HEK293T (cell line): ENCODE measurements around the gene KAT14.
"Not testable (repeated sequence)": the region's sequence is repeated elsewhere in the genome, so short reads cannot be mapped to it uniquely, and the experiment has no call there.

Experiments
- CTCF ChIA-PET: fragments of 350-600 bp; formaldehyde crosslinking; extraction: SDS; loops from one replicate; lab custom pipeline; 2021; ENCODE audit warnings: antibody characterized with exemption, inconsistent platforms; lab: Yijun Ruan, JAX
- POLR2A ChIA-PET: fragments of 350-600 bp; formaldehyde crosslinking; extraction: SDS; loops from one replicate; lab custom pipeline; 2020; ENCODE audit warnings: antibody characterized with exemption, inconsistent platforms; lab: Yijun Ruan, JAX
- DNase-seq: peaks from one replicate; pipeline ENCODE4 v3.0.0; 2012; ENCODE audit warnings: mixed read lengths; ENCODE audit errors: extremely low spot score
- ARNT ChIP-seq: fragments of 450-650 bp; IDR thresholded peaks from 2 replicates; pipeline ENCODE4 v1.6.1; 2017; ENCODE audit warnings: mild to moderate bottlenecking
- BHLHE40 ChIP-seq: fragments of 450-650 bp; IDR thresholded peaks from 2 replicates; pipeline ENCODE4 v1.6.1; 2016; ENCODE audit warnings: mild to moderate bottlenecking, moderate library complexity, borderline replicate concordance
- CTBP1 ChIP-seq: fragments of 450-650 bp; IDR thresholded peaks from 2 replicates; pipeline ENCODE4 v1.6.1; 2016; ENCODE audit warnings: borderline replicate concordance
- ELF4 ChIP-seq: fragments of 450-650 bp; IDR thresholded peaks from 2 replicates; pipeline ENCODE4 v1.6.1; 2017; ENCODE audit warnings: antibody characterized with exemption
- FOXA1 ChIP-seq: fragments of 450-650 bp; IDR thresholded peaks from 2 replicates; pipeline ENCODE4 v1.6.1; 2016; ENCODE audit warnings: mild to moderate bottlenecking
- FOXK2 ChIP-seq: fragments of 450-650 bp; IDR thresholded peaks from 2 replicates; pipeline ENCODE4 v1.6.1; 2016; ENCODE audit warnings: mild to moderate bottlenecking
- FOXM1 ChIP-seq: fragments of 450-650 bp; IDR thresholded peaks from 2 replicates; pipeline ENCODE4 v1.6.1; 2017; ENCODE audit warnings: mild to moderate bottlenecking, borderline replicate concordance
- HDGF ChIP-seq: fragments of 450-650 bp; IDR thresholded peaks from 2 replicates; pipeline ENCODE4 v1.6.1; 2017; ENCODE audit warnings: antibody characterized with exemption, borderline replicate concordance
- L3MBTL2 ChIP-seq: fragments of 450-650 bp; conservative IDR thresholded peaks from 2 replicates; pipeline ENCODE4 v1.6.1; 2016; ENCODE audit warnings: mild to moderate bottlenecking
- LEF1 ChIP-seq: fragments of 450-650 bp; IDR thresholded peaks from 2 replicates; pipeline ENCODE4 v1.6.1; 2017; ENCODE audit warnings: mild to moderate bottlenecking, borderline replicate concordance
- NFRKB ChIP-seq: fragments of 450-650 bp; IDR thresholded peaks from 2 replicates; pipeline ENCODE4 v1.6.1; 2016; ENCODE audit warnings: mild to moderate bottlenecking, moderate library complexity
- PKNOX1 ChIP-seq: fragments of 450-650 bp; IDR thresholded peaks from 2 replicates; pipeline ENCODE4 v1.6.1; 2016
- SP1 ChIP-seq: fragments of 450-650 bp; IDR thresholded peaks from 2 replicates; pipeline ENCODE4 v1.6.1; 2017
- SUZ12 ChIP-seq: fragments of 450-650 bp; IDR thresholded peaks from 2 replicates; pipeline ENCODE4 v1.6.1; 2016; ENCODE audit warnings: mild to moderate bottlenecking
- TARDBP ChIP-seq: fragments of 450-650 bp; IDR thresholded peaks from 2 replicates; pipeline ENCODE4 v1.6.1; 2016
- ZNF384 ChIP-seq: fragments of 450-650 bp; IDR thresholded peaks from 2 replicates; pipeline ENCODE4 v1.6.1; 2016

The KAT14 gene

GRCh38 chr20:18137412-18138265 is at the start of gene KAT14, which contains the start of gene PET117:
TSS of gene KAT14 (plus strand) at chr20:18137863. CDS start at chr20:18142661, 4,798 bp downstream.
TSS of gene PET117 (plus strand) at chr20:18137863. CDS start at chr20:18137956, 93 bp downstream.
- DNase-seq, result peak; percentile 91
- TF ChIP-seq NFRKB, result no peak
- TF ChIP-seq BHLHE40, result no peak
- TF ChIP-seq ELF4, result peak; percentile 42; the same call in 1 of the 2 replicates
- no peak for TF ChIP-seq ZNF384
- no peak for TF ChIP-seq PKNOX1
- 0 out of 2 replicates have a peak, but pooled peaks have one; percentile 11 for TF ChIP-seq CTBP1
- TF ChIP-seq TARDBP, result no peak
- TF ChIP-seq FOXK2, result no peak
- TF ChIP-seq LEF1, result no peak
- TF ChIP-seq SUZ12, result no peak
- TF ChIP-seq FOXA1, result no peak
- no peak for TF ChIP-seq SP1
- peak; percentile 47; the same call in 1 of the 2 replicates for TF ChIP-seq FOXM1
- TF ChIP-seq ARNT, result peak; percentile 93
- peak; percentile 96 for TF ChIP-seq L3MBTL2
- no peak for TF ChIP-seq HDGF
- ChIA-PET CTCF (no interaction called here), POLR2A (interaction anchor here (0.6 to 2.6 kb wide), 9 partner anchors 9 to 174 kb away, joined by 3 to 10 read pairs (median 3); partner anchors contain the start of genes OVOL2 and ZNF133)

GRCh38 chr20:18088298-18088697 is 49.4 kb upstream of the KAT14 start:
- CTCF ChIA-PET, POLR2A ChIA-PET, DNase-seq: not testable (repeated sequence)

- CTCF ChIA-PET, DNase-seq, POLR2A ChIA-PET: not testable (repeated sequence)
Measured at GRCh38 chr20:18088841-18089240, 48.8 kb upstream of the KAT14 start.

GRCh38 chr20:18090044-18090443 is 47.6 kb upstream of the KAT14 start:
- POLR2A ChIA-PET, result no interaction called here

GRCh38 chr20:18090477-18090876 is 47.2 kb upstream of the KAT14 start:
- POLR2A ChIA-PET, result no interaction called here
- CTCF ChIA-PET, result no interaction called here
- DNase-seq, result no peak
- no peak for TF ChIP-seq ELF4
- no peak for TF ChIP-seq CTBP1
- no peak for TF ChIP-seq NFRKB
- TF ChIP-seq PKNOX1, result no peak
- no peak for TF ChIP-seq HDGF
- TF ChIP-seq BHLHE40, result no peak
- no peak for TF ChIP-seq FOXK2
- no peak for TF ChIP-seq SUZ12
- no peak for TF ChIP-seq SP1
- no peak for TF ChIP-seq L3MBTL2
- no peak for TF ChIP-seq FOXA1

More at GRCh38 chr20:18090044-18090443, 47.6 kb upstream of the KAT14 start:
- CTCF ChIA-PET, result interaction anchor here (0.6 kb wide), 1 partner anchor 19 kb away, joined by 3 read pairs; no protein-coding TSS in a partner anchor
- no peak for TF ChIP-seq BHLHE40
- TF ChIP-seq PKNOX1, result no peak
- TF ChIP-seq FOXM1, result no peak
- TF ChIP-seq L3MBTL2, result no peak
- no peak for TF ChIP-seq FOXK2
- TF ChIP-seq ELF4, result no peak
- TF ChIP-seq CTBP1, result no peak
- DNase-seq, result no peak

GRCh38 chr20:18091623-18092022 is 46.0 kb upstream of the KAT14 start:
- POLR2A ChIA-PET, result no interaction called here
- TF ChIP-seq ELF4 (no peak), HDGF (no peak), FOXA1 (no peak), ZNF384 (no peak), NFRKB (no peak), BHLHE40 (no peak), SUZ12 (no peak), LEF1 (no peak), L3MBTL2 (no peak), ARNT (no peak), FOXK2 (no peak), PKNOX1 (no peak), FOXM1 (no peak), TARDBP (no peak), SP1 (no peak), CTBP1 (no peak)
- CTCF ChIA-PET, result interaction anchor here (0.6 to 0.7 kb wide), 2 partner anchors 9 to 24 kb away, joined by 3 to 5 read pairs; no protein-coding TSS in a partner anchor
- no peak for DNase-seq
